GM18873 (cell line): ENCODE results near the gene LSM11.

Source experiments
- ATAC-seq: cut with Tn5 transposase; IDR thresholded peaks from one replicate; pipeline ENCODE4 v1.9.1; 2021; ENCODE audit warnings: mild to moderate bottlenecking, moderate library complexity, moderate number of reproducible peaks; ENCODE audit not compliant: unreplicated experiment, low FRiP score

LSM11 gene

DNA sequence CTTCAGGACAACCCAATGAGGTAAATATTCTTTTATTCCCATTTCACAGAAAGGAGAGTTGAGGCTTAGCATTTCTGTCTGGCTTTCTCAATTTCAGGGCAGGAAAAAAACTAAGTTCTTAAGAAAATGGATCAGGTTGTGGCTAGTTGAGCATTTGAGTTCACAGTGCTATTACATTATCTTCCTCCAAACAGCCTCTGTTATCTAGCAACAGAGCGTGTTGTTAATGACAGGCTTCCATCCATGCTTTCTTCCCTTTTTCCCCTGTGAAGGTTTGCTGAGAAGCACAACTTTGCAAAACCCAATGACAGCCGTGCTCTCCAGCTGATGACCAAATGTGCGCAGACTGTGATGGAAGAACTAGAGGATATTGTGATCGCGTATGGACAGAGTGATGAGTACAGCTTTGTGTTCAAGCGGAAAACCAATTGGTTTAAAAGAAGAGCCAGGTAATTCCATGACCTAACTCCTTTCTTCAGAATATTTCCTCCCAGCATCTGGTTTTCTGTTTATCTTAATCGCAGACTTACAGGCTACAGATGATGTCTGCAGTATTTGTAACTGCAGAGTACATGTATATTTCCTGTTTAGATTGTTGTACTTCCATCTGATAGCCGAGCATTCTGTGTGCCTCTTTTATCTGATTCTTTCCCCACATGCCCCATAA lies 10.8 kb upstream of the LSM11 start:
- no peak for ATAC-seq

DNA sequence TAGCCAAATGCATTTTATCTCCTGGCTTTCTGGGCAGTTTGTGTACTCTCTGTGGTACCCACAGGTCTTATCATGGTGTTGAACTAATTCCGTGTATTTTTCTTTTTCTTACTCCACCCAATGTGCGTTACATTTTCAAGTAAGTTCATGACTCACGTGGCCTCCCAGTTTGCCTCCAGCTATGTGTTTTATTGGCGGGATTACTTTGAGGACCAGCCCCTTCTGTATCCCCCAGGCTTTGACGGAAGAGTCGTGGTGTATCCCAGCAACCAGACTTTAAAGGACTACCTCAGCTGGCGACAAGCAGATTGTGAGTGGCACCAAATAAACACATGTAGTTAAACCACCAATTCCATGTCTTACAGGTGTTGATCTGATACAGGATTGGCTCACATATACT lies 9.1 kb upstream of the LSM11 start:
- ATAC-seq, result no peak

DNA sequence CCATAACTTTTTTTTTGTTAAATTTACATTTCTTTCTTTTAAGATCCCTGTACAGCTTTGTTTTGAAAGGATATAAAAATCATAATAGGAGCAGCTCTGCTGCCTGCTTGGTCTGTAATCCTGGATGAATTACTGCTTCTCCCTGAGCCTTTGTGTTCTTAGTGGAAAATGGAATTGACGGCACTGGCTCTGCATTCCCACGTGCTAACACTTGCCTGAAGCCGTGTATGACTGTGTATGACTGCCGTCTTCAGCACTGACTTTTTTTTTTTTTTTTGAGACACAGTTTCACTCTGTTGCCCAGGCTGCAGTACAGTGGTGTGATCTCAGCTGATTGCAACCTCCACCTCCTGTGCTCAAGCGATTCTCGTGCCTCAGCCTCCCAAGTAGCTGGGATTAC lies 7.5 kb upstream of the LSM11 start:
- ATAC-seq, result no peak

DNA sequence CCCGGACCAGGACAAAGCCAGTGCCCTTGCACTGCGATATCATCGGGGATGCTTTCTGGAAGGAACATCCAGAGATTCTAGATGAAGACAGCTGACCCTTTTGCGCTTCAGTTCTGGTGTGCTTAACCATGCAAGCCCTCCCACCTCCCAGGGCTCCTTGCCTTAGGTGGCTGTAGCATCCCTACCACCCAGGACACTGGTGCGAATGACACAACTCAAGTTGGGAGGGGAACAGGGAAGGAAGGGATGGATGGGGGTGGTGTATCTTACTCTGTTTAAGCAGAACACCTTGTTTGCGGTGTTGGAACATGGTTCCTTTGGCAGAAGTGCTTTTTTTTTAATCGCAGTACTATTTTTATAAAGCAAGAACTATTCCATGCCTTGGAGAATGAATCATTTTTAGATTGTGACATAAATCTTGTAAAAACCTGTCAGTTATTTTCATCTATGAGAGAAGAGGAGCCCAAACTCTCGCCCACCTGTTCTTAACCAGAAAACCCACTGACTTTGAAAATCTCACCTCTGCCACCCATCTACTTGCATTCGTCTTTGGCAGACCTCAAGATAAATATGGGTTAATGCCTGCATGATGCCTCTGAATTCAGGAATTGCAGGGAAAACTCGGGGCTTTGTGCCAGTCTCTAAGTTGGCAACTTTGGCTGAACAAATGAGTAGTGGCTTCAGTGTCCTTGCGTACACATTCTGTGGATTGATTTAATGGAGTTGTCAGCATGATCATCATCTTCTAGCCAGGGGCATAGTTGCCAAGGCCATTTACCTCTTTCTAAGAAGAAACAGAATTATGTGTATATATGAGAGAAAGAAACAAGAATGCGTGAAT lies 3.9 kb upstream of the LSM11 start:
- no peak for ATAC-seq

DNA sequence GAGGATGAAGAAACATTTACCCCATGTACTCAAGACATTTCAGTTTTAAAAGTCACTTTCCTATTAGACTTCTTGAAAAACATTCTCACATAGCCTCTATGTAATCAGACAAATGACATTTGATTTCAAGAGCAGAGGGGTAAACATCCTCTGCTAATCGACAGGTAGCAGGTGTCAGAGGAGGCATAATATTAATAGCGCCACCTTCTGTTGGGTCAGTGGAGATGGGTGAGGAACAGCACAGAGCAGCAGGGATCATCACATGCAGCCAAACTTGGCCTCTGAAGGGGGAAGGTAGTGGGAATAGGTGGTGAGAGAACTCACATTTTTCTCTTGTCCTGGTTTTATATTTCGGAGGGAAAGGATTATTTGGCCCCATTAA lies 3.3 kb upstream of the LSM11 start:
- ATAC-seq, result no peak

DNA sequence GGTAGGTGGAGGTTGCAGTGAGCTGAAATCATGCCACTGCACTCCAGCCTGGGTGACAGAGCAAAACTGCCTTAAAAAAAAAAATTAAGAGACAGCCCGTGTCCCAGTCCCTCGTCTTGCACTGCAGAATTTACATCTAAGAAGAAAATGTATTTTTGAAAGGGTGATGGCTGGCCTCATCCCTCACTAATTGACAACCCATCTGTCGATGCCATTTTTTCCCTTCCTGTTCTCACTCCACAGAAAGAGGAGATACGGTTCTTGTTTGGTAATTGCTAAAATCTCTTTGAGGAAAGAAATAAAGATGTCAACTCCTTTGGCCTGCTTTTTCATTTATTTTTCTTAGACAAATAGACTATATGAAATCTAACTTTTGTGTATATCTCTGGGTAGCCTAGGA lies 2.4 kb upstream of the LSM11 start:
- ATAC-seq, result no peak

DNA sequence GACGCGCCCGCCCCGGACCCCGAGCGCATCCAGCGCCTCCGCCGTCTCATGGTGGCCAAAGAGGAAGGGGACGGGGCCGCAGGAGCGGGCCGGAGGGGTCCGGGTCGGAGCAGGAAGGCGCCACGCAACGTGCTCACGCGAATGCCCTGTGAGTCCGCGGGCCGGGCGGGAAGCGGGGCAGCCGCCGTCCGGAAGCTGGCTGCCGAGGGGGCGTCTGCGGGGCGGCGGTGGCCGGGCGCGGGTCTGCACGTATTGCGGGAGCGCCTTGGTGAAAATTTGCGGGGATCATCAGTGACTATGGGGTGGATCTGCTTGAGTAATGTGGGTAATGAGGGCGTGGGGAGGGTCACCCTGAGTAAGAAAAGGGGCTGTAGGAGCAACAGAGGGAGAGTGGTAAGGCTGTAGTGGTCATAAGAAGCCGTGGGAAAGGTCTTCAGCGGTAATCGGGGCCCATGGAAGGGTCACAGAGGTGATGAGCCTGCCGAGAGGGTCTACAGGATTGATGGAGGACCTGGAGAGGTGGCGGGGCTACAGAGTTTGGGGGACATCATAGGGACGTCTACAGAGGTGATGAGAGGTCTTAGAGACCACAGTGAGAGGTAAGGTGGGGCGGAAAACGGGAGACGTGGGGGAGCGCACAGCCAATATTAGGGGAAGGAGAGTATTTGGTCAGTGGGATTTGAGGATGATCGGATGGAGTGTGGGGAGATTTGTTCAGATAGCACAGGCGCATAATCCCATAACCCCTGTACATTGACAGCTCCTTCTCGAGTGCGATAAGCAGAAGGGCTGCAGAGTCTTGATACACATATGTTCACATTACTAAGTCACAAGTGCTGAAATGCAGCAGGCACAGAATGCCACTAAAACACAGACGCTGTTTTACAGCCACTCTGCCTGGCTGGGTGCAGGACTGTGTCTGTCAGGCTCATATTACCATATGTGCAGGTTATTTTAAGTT lies 819 bp downstream of the LSM11 start:
- no peak for ATAC-seq

DNA sequence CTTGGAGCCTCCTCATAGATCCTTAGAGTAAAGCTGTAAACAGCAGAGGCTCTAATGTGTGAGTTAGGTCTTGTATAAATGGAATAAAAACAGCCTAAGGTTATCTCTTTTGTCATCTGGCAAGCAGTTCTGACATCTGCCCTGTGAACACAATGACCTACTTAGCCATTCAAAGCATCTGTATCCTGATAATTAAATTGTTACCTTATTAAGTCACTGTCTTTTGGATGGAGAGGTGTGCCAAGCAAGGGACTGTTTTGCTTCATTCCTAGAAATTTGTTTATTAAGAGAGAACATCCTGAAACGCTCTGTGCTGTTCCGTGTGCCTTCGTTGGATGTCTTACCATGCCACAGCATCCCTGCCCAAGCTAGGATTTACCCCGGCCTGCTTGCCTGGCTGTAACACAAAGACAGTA lies 1.5 kb downstream of the LSM11 start:
- no peak for ATAC-seq

DNA sequence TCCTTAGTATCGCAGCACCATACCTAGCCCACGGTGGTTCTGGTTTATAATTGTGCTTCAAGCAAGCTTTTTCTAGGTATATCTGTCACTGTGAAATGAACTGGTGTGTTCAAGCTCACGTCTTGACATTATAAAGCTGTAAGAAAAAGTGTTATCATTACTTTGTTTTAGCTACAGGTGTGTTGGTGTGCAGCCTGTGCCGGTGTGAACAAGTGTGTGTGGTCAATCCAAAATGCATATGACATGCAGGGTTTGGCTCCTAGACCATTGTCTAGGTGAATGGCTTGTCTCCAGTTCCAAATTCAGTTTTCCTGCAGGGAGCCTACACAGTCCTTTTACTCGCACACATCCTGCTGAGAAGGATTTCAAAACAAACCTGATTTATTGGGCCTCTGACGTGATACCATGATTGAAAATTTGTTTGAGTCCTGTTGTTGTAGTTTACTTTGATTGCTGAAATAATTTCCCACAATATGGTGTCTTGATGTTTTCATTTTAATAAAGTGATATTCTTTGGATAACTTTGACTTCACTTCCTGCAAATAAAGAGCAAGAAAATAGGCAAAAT lies 3.7 kb downstream of the LSM11 start:
- no peak for ATAC-seq

DNA sequence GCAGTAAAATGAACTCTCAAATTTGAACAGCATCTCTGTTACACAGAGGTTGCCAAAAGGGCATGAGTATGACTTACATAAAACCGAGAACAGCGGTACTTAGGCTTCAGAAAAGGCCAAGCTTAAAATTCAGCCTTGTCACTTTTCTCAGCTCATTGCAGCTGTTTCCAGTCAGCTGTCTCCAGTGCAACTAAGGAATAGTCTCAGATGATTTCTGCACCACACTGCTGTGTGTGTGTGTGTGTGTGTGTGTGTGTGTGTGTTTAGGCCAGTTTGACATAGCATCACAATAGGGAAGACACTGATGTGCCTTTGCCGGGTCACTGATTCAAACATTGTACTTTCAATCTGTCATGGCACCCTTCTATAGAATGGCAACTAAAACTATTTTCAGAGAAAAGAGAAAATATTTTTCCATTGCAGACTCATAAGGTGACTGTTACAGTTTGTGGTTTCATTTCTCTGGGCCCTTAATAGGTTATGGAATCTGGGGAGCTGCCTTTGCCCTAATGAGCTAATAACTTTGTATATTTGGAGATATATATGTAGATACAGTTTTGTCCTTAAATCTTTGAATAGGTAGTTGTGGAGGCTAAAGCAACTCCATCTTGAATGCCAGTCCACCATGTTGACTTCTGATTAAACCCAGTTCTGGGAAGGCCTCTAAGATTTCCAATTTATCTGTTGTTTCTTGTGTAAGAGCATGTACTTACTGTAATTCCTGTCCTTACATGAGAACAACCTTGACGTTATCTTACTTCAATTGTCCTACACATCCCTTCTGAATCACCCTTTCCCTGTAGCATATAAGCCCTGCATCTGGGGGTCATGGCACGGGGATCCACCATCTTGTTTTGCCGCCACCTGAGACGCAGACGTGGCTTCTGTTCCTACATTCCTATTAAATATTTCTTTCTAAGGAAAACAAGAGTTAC lies 4.5 kb downstream of the LSM11 start:
- no peak for ATAC-seq

DNA sequence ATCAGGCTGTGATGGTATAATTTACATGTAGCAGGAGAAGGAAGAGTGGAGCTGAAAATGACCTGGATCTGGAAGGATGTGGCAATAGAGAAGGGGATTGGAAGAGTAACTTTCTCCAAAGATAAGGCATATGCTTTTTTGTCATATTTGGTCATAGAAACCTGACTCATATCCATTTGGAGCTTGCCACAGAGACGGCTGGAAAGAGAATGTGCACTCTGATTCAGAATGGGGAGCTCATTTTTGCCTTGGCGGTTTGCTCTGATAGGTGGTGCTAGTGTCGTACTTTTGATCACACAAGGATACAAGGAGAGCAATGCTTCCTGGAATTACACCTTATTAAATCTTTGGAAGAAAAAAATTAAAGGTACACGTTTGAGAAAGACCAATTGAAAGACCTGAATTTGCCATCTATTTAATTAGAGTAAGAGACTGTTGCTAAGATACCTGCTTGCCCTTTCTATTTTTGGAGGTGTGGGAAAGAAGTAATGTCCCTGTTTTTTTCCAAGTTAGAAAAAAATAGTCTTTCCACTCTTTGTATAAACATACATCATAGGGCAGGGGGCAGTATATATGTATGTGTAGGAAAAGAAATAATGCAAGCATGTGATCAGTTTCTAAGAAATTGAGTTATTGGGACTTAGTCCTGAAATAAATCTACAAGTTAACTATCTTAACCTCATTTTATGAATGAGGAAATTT lies 5.4 kb downstream of the LSM11 start:
- no peak for ATAC-seq

DNA sequence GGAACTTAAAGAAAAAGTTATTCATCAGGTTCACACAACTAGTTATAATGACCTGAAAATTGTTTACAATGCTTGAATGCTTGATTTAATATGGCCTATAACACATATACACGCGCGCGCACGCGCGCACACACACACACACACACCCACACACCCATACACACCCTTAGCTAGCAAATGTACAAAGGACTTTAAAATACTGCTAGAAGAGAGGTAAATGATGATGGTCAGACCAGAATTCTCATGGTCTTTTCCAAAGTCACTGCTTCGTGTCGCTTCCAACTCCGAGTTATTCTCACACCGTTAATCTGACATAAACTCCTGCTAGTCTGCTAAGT lies 5.9 kb downstream of the LSM11 start:
- ATAC-seq, result no peak

DNA sequence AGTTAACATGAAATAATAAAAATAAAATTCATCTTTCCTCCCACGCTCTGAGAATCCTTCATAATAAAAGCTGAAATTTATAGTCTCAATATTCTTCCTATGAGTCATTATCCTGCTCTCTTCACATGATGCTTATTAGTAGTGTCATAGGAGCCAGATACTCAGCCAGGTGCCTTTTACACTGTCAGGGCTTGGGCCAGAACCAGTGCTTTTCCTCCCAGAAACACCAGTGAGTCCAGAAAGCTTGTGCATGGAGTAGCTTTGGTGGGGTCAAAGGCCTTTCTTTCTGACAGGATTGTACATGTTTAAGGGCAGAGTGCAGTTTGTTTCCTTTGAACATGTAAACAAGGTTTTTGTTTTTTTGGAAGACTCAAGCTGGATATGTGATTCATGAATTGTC lies 6.8 kb downstream of the LSM11 start:
- no peak for ATAC-seq

DNA sequence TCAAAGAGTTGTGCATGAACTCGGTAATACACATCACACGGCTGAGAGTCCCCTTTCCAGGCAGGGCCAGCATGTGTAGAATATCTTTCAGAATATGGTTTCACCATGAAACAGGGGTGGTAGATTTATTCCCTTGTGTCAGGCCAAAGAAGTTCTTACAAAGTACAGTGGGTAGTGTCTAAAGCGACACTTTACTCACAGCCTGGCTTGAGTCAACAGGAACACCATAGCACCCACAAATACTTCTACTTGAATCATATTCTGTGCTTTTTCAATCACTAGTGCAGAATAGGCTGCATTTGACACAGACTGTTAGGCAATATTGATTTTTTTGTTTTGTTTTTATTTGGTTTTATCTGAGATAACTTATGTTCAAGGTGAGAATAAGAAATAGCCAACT lies 12.6 kb downstream of the LSM11 start:
- ATAC-seq, result no peak

DNA sequence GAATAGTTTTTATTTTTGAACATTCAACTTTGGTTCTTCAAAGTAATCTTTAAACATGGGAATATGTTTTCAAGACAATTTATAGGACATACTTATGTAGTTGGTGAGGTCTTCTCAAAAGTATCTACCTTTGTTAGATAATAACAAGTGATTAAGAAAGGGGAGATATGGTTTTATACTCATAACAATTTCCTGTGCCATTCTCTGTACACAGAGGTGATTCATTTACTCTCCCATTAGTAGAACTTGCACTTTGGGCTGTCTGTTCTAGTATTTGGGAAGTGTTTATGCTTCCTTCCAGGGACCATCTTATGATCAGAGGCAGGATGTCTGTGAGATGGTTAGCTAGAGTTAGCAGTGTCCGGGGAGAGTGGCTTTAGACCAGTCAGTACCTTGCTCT lies 15.2 kb downstream of the LSM11 start:
- no peak for ATAC-seq

DNA sequence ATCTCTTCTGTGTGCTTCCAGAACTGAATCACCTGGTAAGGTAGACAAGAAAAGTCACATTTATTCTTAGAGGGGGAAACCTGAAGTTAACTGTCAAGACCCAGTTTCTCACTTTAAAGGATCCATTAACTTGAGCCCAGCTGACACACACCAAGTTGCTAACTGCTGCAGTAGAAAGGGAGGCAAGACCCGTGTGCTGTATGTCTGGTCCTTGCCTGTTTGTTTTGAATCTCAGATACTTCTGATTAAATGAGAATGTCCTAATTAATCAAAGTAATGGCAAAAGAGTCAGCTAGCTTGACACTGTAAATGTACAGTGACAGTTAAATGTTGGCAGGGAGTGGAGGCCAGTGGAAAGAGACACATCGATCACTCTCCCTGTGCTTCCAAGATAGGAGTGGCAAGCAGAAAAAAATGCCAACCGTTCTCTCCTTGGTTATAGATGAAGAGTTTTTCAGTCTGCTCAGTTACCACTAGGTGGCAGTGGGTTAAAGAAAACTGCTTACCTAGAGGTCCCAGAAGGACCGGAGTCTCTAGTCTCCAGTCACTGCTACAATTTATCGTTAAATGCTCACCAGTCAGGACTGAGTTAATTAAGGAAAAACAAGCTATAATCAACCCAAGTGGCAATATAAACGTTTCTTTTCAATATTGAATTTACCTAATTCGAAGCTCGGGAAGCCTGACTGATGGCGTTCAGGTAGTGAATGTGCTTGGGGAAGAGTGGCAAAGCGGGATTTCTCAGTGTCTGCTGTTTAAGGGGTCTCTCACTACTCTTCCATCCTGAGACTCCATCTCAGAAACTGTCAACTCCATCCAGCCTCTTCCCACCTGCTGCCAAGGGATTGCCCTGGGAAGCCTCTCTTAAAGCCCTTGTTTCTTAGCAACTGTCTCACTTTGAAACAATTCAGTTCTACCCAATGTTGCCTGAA lies 18.4 kb downstream of the LSM11 start:
- ATAC-seq, result no peak

DNA sequence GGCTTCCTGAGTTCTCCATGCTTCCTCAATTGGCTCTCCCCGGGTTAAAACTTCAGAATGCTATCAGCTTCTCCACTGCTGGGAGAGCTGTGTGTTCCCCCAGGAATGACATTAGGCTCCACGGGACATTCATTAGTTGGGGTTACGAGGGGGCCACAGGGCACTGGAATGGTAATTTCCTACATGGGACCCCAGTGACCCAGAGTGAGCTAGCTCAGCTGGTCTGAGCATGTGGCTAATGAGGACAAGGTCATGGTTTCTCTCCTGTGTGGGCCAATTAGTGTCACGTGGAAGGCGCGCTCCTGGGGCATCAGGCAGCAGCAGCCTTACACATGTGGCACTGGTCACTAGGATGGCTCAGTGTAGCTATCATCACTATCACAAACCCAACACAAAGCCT lies 21.0 kb downstream of the LSM11 start:
- no peak for ATAC-seq

DNA sequence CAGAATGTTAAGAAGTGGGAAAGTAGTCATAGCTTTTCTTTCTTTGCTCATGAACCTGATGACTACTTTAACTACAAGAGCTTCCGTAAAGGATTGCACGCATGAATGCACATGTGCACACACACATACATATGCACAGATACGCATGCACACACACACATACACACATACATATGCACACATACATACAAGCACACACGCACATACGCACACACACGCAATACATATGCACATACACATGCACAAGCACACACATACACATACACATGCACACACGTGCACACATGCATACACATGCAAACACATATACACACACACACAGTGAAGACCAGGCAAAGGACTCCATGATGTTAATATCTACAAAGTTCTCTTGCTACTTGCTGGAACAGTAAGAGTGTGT lies 22.9 kb downstream of the LSM11 start:
- ATAC-seq, result no peak
